HS-27A (cell line): ENCODE measurements around the gene ZNF622.
"Not testable (repeated sequence)": the region's sequence is repeated elsewhere in the genome, so short reads cannot be mapped to it uniquely, and the experiment has no call there.

Source experiments
- DNase-seq: peaks from one replicate; pipeline ENCODE4 v3.0.0-alpha.2; 2012; ENCODE audit warnings: low read depth, missing footprints

ZNF622 gene

GRCh38 chr5:16480144-16480543 is 14.5 kb upstream of the ZNF622 start:
- DNase-seq: no peak

DNA sequence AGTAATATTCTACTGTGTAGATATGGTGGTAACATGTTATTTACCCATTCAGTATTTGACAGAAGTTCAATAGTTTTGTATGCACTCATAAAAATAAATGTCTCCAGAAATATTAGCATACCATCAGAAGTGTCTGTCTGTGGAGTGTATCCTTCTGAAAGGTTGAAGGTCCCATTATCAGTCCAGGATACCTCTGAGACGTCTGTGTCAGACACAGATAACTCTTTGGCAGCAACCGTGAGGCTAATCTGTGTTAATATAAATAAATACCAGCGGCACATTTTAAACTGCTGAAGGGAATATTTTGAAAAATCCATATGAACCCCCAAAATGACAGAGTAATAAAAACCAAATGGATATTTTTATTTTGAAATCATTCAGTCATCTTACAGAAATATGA is 11.9 kb upstream of the ZNF622 start:
- no peak for DNase-seq

DNA sequence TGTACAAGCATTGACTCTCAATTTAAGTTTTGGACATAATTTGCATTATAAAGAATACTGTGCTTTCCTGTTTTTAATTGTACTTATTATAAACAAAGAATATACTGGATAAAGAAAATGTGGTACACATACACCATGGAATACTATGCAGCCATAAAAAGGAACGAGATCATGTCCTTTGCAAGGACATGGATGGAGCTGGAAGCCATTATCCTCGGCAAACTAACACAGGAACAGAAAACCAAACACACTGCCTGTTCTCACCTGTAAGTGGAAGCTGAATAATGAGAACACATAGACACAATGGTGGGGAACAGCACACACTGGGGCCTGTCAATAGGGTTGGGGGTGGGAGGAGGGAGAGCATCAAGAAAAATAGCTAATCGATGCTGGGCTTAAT is 10.8 kb upstream of the ZNF622 start:
- DNase-seq: not testable (repeated sequence)

DNA sequence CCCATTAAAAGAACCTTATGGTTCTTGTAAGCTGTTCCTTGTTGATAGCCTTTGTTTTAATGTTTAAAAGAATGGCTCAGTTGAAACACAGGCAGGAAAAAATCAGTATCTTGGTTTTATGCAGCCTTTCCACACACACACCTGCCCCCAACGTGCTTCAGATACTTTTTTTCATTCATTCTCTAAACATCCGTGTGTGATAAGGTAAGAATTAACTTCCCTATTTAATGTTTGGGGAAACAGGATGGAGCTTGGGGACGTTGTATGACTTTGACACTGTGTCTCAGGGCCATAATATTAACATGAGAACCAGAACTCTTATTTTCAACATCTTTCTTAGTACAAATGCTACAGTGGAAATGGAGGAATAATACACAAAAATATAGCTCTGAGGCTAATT is 5.8 kb upstream of the ZNF622 start:
- DNase-seq: no peak

- DNase-seq: peak; percentile 56
These were observed 2.0 kb upstream of the ZNF622 start for GRCh38 chr5:16467363-16468219.

DNA sequence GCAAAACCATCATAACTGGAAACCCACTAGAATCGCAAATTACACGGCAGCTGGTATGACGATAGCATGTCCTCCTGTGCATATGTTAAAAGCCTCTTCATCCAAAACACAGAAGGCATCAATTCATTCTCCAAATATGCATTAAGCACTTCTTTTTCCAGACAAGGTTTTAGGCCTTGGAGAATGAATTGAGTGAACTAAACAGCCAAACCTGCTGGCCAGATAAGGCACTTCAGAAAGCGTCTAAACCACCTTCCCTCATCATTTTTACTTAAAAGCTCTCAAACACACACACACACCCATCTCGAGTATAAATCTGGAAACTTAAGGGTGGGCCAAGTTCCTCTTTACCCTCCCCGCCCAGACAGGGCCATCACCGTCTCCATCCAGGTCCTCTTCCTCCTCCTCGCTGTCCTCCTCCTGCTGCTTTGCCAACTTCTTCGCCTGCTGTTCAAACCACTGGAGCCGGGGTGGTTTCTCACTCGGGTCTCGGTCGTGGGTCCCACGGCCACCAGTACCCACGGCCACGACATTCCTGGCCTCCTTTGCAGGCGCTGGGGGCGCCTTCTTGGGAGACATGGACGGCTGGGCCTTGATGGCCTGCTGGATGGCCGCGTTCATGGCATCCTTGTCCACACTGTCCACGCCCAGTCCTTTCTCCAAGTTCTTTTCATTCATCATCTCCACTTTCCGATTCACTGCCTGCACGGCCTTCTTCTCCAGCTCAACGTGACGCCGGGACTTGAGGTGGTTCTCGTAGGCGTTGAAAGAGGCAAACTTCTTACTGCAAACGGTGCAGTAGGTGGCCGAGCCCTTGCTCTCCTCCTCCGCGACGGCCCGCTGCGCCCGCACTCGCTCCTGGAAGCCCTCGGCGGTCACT is 696 bp downstream of the ZNF622 start:
- DNase-seq: no peak

DNA sequence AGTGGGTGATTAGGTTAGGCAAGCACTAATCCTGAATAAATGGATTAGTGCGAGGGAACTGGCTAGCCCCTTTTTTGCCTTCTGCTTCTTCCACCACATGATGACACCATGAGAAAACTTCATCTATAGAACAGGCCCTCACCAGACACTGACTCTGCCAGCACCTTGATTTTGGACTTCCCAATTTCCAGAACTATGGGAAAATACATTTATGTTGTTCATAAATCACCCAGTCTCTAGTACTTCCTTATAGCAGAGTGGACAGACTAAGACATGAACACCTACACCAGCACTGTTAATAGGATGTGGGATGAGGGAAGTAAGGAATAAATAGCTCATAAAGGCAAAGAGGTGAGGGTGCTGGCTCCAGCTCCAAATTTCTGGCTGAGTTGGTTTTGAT is 1.4 kb downstream of the ZNF622 start:
- DNase-seq: no peak

DNA sequence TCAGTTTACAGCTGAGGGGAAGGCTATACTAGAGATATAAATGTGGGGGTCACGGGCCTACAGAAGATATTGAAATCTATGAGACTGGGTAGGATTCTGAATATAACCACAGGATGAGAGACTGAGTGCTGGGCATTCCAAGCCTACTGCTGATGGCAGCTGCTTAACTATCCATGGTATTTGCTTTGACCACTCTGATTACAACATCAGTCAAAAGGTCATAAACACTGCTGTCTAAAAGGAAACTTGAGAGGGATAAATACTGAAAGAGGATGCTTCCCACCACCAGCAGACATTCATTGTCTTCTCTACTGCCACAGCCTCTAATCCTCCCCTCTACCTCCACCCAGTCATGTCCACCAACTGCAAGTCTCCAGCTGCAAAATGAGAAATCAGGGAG is 3.8 kb downstream of the ZNF622 start:
- peak; percentile 66 for DNase-seq

DNA sequence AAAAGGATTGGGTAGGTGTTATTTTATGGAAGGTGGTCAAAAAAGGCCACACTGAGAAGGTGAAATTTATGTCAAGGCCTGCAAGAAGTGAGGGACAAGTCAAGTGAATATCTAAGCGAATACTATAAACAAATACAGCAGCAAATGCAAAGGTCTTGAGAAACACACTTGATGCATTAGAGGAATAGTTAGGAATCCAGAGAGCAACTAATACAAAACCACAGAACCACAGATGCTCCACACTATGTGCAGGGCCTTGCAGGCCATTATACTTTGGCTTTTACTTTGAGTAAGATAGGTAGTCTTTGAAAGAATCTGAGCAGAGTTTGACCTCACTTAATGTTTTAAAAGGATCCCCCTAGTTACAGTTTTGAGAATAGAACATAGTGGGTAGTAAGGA is 4.6 kb downstream of the ZNF622 start:
- DNase-seq: no peak

- no peak for DNase-seq
These were observed 6.1 kb downstream of the ZNF622 start for GRCh38 chr5:16459451-16459850.

GRCh38 chr5:16457853-16458252 is 7.7 kb downstream of the ZNF622 start:
- no peak for DNase-seq

GRCh38 chr5:16457451-16457850 is 8.1 kb downstream of the ZNF622 start:
- DNase-seq: no peak

- DNase-seq: peak; percentile 76
These were observed 9.3 kb downstream of the ZNF622 start for GRCh38 chr5:16456103-16456832.

GRCh38 chr5:16455668-16456067 is 9.9 kb downstream of the ZNF622 start:
- DNase-seq: no peak

DNA sequence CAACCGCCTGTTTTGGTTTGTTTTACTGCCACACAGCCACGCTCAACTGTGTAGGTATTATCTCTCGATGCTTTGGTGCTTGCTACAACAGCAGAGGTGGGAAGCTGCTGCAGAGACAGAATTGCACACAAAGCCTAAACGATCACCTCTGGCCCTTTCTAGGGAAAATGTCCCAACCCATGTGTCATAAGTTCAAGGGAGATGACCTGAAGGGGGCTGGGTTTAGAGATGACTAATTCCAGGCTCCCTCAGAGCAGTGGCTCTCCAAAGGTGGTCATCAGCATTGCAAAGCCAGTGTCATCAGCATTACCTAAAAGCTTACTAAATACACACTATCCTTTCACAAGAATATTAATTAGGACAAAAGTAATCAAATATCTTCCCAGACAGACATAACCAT is 10.9 kb downstream of the ZNF622 start:
- DNase-seq: no peak

- no peak for DNase-seq
These were observed 12.0 kb downstream of the ZNF622 start for GRCh38 chr5:16453609-16454008.

GRCh38 chr5:16450163-16450562 is 15.4 kb downstream of the ZNF622 start:
- DNase-seq: no peak

DNA sequence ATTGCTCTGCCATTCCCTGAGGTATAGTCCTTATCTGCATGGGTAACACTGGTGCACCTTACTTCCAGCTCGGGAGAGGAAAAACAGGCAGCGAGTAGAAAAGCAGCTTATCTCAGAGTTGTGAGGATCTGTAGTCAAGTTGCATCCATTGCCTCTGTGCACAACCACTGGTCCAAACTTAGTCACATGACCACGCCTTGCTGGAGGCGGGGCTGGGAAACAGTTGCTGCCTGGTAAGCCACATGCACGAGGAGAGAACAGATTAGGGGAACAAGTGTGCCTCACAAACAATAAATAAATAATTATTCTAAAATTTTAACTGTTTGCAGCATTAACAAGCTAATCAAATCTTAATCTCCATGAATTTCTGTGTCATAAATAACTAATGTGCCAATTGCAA is 18.6 kb downstream of the ZNF622 start:
- no peak for DNase-seq

GRCh38 chr5:16437977-16438376 is 27.6 kb downstream of the ZNF622 start:
- DNase-seq: no peak

DNA sequence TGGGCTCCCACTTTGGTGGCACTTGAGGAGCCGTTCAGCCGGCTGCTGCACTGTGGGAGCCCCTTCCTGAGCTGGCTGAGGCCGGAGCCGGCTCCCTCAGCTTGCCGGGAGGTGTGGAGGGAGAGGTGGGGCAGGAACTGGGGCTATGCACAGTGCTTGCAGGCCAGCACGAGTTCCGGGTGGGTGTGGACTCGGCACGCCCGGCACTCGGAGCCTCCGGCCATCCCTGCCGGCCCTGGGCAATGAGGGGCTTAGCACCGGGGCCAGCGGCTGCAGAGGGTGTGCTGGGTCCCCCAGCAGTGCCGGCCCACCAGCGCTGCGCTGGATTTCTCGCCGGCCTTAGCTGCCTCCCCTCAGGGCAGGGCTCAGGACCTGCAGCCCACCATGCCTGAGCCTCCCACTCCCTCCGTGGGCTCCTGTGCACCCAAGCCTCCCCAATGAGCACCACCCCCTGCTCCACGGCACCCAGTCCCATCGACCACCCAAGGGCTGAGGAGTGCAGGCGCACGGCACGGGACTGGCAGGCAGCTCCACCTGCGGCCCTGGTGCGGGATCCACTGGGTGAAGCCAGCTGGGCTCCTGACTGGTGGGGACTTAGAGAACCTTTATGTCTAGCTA is 29.4 kb downstream of the ZNF622 start:
- DNase-seq: not testable (repeated sequence)

- no peak for DNase-seq
These were observed 34.1 kb downstream of the ZNF622 start for GRCh38 chr5:16431490-16431889.
